Activated naive CD4-positive, alpha-beta T cell treated with anti-CD3 and anti-CD28 coated beads, Interleukin-2, amount 10 ng/mL, durations not matched to agents 5 hours and 36 hours (primary cell): ENCODE measurements around the gene ERV3-1. TPM values are rescaled to one million over a fixed set of nuclear protein-coding genes. Genes with fewer than 3 reads are reported as not detected.

Experiments
- total RNA-seq, 2 experiments: library from RNA; stranded (reverse); gene quantifications; one replicate each; pipeline ENCODE4 v1.2.3, GENCODE V29; 2021

Gene ERV3-1
- 10 to 100 TPM; 12.4 to 12.8 TPM for total RNA-seq

DNA sequence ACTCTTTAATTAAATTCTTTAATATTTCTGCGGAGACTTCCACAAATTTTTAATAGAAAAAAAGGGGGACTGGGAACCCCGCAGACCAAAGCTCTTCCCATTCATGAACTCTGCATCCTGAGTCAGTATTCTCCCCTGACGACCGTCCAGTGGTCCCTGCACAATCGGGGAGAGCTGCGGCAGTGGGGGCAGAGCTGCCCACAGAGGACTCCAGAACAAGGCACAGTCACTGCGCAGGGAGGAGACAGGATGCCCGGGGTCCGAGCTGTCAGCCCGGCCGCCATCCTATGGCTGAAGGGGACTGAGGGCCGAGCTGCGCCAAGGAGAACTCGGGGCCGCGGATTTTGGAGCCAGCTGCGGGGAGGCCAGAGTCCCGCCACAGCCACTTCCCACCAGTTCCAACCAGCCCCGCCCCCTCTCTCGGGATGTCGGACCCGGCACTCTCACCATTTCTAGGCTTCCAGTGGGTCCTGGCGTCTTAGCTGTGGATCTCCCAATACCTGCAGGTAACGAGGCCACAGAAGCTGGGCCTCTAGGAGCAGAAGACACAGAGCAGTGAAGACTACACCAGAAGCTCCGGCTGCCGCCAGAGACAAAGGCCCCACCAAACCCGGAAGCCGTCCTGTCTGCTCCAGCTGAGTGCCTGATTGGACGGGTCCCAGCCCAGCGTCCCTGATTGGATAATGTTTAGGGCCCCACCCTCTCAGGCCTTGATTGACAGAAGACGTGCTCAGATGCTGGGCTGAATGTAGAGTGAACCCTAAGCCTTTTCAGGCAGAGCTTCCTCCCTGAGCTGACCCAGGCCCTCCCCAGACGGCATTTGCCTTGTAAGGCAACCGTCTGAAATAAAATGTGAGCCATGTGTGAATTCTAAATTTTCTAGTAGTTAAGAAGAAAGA is at the start of gene ERV3-1:
ERV3-1 (minus strand) TSS at position 594 of the 899 bp plus-strand sequence. CDS start 13,661 bp downstream, outside the sequence.

DNA sequence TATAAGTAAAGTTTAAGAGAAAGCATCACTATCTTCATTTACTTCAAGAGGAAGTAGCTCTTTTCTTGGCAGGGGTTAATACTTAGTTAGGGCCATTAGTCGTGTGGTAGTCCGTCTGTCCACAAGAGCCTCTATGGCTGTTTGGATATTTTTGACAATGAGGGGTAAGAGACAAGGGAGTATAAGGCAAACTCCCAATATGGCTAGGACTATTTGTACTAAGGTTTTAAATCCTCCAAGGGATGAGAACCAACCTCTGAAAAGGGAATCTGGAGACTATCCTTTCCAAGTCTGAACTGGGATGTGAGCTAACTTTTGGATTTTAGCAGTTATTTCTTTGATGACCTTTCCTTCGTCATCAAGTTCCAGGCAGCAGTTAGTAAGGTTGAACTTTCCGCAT is 15.6 kb downstream of the ERV3-1 start, which contains the start of gene ZNF117:
ZNF117 (minus strand) TSS at position 101 of the 400 bp plus-strand sequence.

Other genes with a start within 250 kb of the ERV3-1 start
- gene ZNF138, start 212.3 kb downstream of the ERV3-1 start, total RNA-seq, result 10 to 100 TPM in 1 of 2 experiments, 1 to 10 TPM in 1; 9.5 to 11.7 TPM
- 1 to 10 TPM; 7.0 to 7.3 TPM for gene ZNF273, start 103.4 kb downstream of the ERV3-1 start, total RNA-seq
- gene ZNF117, start 15.7 kb downstream of the ERV3-1 start, total RNA-seq, result 1 to 10 TPM; 5.3 to 5.6 TPM